SK-N-MC (cell line): ENCODE results near the gene ARHGEF37.

ENCODE experiments used
- DNase-seq: peaks from one replicate; pipeline ENCODE4 v3.0.0-alpha.2; 2011; ENCODE audit warnings: low read depth, low spot score
- H3K27ac ChIP-seq: fragments of 200-600 bp; sonication (generic); 2 replicates; pipeline ENCODE4 v1.5.1; 2016; ENCODE audit warnings: mixed run types
- H3K36me3 ChIP-seq: fragments of 200-600 bp; sonication (generic); 2 replicates; pipeline ENCODE4 v1.6.1; 2017; ENCODE audit warnings: antibody characterized with exemption, low read length, mixed read lengths; ENCODE audit not compliant: insufficient read depth
- H3K4me3 ChIP-seq: fragments of 200-600 bp; sonication (generic); 2 replicates; pipeline ENCODE4 v1.5.1; 2016
- H3K9ac ChIP-seq: fragments of 200-600 bp; sonication (generic); 2 replicates; pipeline ENCODE4 v1.8.0; 2017; ENCODE audit warnings: mixed run types, mixed read lengths; ENCODE audit not compliant: insufficient read length
- H3K9me3 ChIP-seq: fragments of 200-600 bp; sonication (generic); 2 replicates; pipeline ENCODE4 v1.6.1; 2017; ENCODE audit warnings: low read depth, mild to moderate bottlenecking, antibody characterized with exemption, low read length, moderate library complexity, mixed read lengths
- EZH2 ChIP-seq: fragments of 200-600 bp; sonication (generic); IDR thresholded peaks from one replicate; pipeline ENCODE4 v1.6.1; 2017; ENCODE audit warnings: antibody characterized with exemption
- FOXP2 ChIP-seq: optimal IDR thresholded peaks from 2 replicates; pipeline ENCODE3; 2011; ENCODE audit warnings: mild to moderate bottlenecking, moderate library complexity; ENCODE audit not compliant: insufficient read depth; ENCODE audit errors: extremely low read length, control extremely low read depth
- POLR2AphosphoS5 ChIP-seq: IDR thresholded peaks from 2 replicates; pipeline ENCODE4 v1.6.1; 2012; ENCODE audit warnings: mild to moderate bottlenecking, low read depth, low read length, borderline replicate concordance

The ARHGEF37 gene

DNA sequence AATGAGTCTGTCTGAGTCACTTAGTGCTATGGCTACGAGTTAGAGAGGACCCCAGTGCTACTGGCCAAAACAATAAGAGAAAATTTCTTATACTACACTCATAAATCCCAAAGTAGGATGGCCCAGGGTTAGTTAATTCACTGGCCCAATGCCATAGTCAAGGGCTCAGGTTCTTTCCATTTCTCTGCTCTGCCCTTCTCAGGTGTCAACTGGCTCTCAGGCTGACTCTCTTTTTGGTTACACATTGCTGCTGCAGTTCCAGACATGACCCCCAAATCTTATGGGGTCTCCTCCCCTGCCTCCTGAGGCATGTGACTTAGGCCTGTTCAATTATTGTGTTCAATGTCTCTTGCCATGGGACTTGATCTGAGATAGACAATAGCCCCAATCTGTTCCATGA is 70.4 kb downstream of the ARHGEF37 start:
- Histone ChIP-seq H3K4me3 (no peak overlapping the region), H3K9me3 (no peaks in the 10 kb centered on the region), H3K36me3 (no peaks in the 10 kb centered on the region), H3K27ac (no peak overlapping the region), H3K9ac (no peak overlapping the region)
- no peak for DNase-seq
- TF ChIP-seq FOXP2 = no peak

DNA sequence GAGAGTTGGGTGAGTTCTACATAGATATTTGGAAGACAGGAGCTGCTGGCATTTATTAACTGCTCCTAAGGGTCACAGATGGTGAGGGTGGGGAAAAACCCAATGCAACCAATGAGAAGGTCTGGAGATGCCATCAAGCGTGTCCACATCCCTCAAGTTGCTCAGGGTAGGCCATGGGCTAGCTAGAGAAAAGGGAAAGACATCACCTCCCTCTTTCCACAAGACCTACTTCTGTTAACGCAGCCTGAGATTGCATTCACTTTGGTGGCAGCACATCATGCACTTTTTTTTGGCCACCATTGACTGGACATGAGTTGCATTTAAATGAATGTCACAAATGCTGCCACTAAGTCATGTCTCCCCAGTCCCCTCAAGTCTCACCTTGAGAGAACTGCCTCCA is 71.4 kb downstream of the ARHGEF37 start:
- Histone ChIP-seq H3K9ac (no peak overlapping the region), H3K27ac (no peak overlapping the region), H3K9me3 (no peaks in the 10 kb centered on the region), H3K4me3 (no peak overlapping the region), H3K36me3 (no peaks in the 10 kb centered on the region)
- DNase-seq = no peak
- TF ChIP-seq FOXP2 (no peak), EZH2 (no peak), POLR2AphosphoS5 (no peak)

DNA sequence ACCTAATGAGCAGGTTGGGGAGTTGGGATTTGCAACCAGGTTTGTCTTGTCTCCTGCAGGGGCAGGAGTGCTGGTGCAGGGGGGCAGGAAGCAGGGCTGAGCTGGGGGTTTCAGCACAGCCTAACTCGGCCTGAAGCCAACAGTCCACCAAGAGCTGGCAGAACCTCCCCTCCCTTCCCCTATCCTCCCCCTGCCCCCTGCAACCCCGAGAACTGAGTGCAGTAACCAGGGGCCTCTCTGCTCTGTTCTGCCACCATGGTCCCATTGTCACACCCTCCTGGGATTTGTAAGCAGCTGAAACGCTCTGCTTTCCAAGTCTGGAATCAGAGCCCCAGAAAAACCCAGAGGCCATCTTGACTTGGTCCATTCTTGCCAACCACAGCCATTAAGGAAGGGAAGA is 72.9 kb downstream of the ARHGEF37 start:
- H3K9me3 ChIP-seq = no peaks in the 10 kb centered on the region
- H3K27ac ChIP-seq = no peak overlapping the region
- H3K36me3 ChIP-seq = no peaks in the 10 kb centered on the region
- no peak overlapping the region for H3K4me3 ChIP-seq
- no peak overlapping the region for H3K9ac ChIP-seq
- DNase-seq = no peak
- TF ChIP-seq POLR2AphosphoS5 = no peak
- TF ChIP-seq FOXP2 = no peak
- TF ChIP-seq EZH2 = no peak

DNA sequence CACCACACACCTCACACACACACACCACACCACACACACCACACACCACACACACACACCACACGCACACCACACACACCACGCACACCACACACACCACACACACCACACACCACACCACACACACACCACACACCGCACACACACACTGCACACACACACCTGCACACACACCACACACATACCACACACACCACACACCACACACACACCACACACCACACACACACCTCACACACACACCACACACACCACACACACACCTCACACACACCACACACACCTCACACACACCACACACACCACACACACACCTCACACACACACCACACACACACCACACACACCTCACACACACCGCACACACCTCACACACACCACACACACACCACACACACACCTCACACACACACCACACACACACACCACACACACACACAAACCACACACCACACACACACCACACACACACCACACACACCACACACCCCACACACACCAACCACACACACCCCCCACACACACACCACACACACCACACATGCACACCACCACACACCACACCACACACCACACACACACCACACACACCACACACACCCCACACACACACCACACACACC is 73.7 kb downstream of the ARHGEF37 start:
- no peaks in the 10 kb centered on the region for H3K36me3 ChIP-seq
- TF ChIP-seq FOXP2 = no peak
- no peak for TF ChIP-seq EZH2
- no peak for TF ChIP-seq POLR2AphosphoS5
- no peak overlapping the region for H3K27ac ChIP-seq

DNA sequence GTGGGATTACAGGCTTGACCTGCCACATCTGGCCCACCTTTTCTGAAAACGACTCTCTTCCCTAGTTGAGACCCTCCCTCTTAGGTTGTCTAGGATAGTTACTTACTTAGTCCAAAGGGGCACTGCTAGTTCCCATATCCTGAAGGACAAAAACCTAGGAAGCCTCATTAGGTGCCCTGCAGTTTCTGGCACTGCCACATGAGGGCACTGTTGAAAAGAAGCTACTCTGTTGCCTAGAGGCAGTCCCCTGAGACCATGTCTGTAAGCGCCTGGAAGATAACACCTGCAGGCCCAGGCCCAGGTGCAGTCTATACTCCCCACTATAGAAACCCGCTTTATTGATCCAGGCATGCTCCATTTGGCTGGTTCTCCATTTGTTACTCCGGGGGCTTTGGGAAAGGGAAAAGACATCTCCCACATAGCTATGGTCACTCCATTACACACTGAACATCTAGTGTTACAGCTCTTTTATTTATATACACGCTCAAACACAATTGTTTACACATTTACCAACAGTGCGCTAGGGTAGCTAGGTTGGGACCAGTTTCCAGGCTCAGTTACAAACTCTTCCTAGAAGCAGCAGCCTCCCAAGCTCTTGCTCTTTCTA is 75.4 kb downstream of the ARHGEF37 start:
- Histone ChIP-seq H3K4me3 (no peak overlapping the region), H3K9me3 (no peaks in the 10 kb centered on the region), H3K36me3 (no peaks in the 10 kb centered on the region), H3K27ac (no peak overlapping the region), H3K9ac (no peak overlapping the region)
- DNase-seq = no peak
- TF ChIP-seq FOXP2 = no peak
- no peak for TF ChIP-seq EZH2
- TF ChIP-seq POLR2AphosphoS5 = no peak

More for the DNA sequence above, 73.7 kb downstream of the ARHGEF37 start:
- H3K9ac ChIP-seq = no peak overlapping the region
- DNase-seq = no peak
- no peak overlapping the region for H3K4me3 ChIP-seq
- no peaks in the 10 kb centered on the region for H3K9me3 ChIP-seq

DNA sequence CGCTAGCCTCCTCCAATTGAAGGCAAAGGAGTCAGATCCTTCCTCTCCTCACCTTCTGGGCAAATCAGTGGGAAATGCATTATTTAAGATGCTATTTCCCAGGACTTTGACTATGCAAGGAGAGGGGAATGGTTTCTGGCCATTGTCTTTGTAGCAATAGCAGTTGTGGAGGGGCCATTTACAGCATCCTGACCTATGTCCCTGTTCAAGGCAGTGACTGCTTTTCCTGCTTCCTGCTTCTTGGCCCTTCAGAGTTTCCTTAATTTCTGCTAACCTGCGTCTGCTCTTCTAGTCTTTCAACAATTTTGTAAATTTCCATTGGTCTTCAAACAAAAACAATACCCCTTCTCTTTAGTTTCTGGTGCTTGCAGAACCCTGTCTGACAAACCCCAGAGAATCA is 76.0 kb downstream of the ARHGEF37 start:
- Histone ChIP-seq H3K4me3 (no peak overlapping the region), H3K9me3 (no peaks in the 10 kb centered on the region), H3K27ac (no peak overlapping the region), H3K36me3 (no peaks in the 10 kb centered on the region), H3K9ac (no peak overlapping the region)
- TF ChIP-seq EZH2 (no peak), POLR2AphosphoS5 (no peak), FOXP2 (no peak)
- no peak for DNase-seq

DNA sequence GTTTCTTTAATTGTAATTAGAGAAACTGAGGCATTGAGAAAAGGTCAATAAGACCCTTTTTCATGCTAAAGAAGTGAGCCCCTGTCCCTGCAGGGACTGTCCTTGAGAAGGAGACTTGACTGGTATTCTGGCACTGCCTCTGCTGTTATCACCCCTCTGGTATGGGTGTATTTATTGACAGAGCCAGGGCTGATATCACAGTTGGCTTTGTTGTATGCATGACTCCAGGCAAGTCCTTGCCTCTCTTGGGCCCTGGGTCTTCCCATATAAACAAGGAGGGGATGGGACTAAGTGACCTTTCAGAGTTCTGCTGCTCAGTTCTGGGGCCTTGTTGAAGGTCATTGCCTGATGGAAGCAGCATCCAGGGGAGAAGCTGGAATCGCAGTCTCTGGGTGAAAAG is 77.0 kb downstream of the ARHGEF37 start:
- no peaks in the 10 kb centered on the region for H3K9me3 ChIP-seq
- no peak for DNase-seq
- no peak overlapping the region for H3K27ac ChIP-seq
- no peak overlapping the region for H3K9ac ChIP-seq
- H3K4me3 ChIP-seq = no peak overlapping the region
- no peaks in the 10 kb centered on the region for H3K36me3 ChIP-seq
- TF ChIP-seq POLR2AphosphoS5 = no peak
- no peak for TF ChIP-seq EZH2
- no peak for TF ChIP-seq FOXP2

DNA sequence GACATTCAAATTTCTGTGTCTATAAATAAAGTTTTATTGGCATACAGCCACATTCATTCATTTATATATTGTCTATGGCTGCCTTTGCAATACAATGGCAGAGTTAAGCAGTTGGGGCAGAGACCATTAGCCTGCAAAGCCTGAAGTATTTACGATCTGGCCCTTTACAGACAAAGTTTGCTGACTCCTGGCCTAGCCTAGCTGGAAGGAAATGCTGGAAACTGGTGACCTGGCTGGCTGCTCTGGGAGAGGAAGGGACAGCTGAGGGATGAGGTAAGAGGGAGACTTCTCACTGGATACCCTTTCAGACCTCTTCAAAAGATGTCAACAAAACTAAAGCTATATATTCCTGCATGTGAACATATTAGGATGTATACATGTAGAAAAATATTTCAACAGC is 82.8 kb downstream of the ARHGEF37 start:
- Histone ChIP-seq H3K9me3 (no peaks in the 10 kb centered on the region), H3K9ac (no peak overlapping the region), H3K36me3 (no peaks in the 10 kb centered on the region), H3K4me3 (no peak overlapping the region), H3K27ac (no peak overlapping the region)
- TF ChIP-seq EZH2 = no peak
- no peak for TF ChIP-seq FOXP2
- no peak for TF ChIP-seq POLR2AphosphoS5
- DNase-seq = no peak
